Lower leg skin (tissue), 4 donors: Measurements from ENCODE around the gene P3R3URF. TPM values are rescaled to one million over a fixed set of nuclear protein-coding genes. Genes with fewer than 3 reads are reported as not detected.

Experiments
- DNase-seq, 2 donors: peaks; one replicate each; pipeline ENCODE4 v3.0.0-alpha.2; 2019; ENCODE audit warnings: low spot score in 2 of 2
- H3K4me3 ChIP-seq: fragments of 200-600 bp; sonication (generic); 2 replicates; pipeline ENCODE4 v1.5.1; 2017; ENCODE audit warnings: mild to moderate bottlenecking, low read depth; ENCODE audit not compliant: poor library complexity, severe bottlenecking
- POLR2A ChIP-seq, 2 donors: fragments of 450-650 bp; IDR thresholded peaks; one replicate each; pipeline ENCODE4 v1.6.1; 2016 to 2017; ENCODE audit warnings: antibody characterized with exemption in 2 of 2, mild to moderate bottlenecking in 1 of 2, moderate library complexity in 1 of 2
- WGBS, 2 donors: methylation state at CpG; one replicate each; pipeline ENCODE4 v1.1.5; 2018; 5-methylcytosine and 5-hydroxymethylcytosine counted together
- intact Hi-C: fragments of 100-400 bp; cut with DNase I; formaldehyde crosslinking; loops from one replicate; pipeline ENCODE4 v1.15.0; 2023; ENCODE audit warnings: low total_unique reads
- total RNA-seq, 4 donors: library from RNA; depleted of rRNA; stranded (reverse); fragments of >200 nt; gene quantifications; one replicate each; pipeline ENCODE4 v1.1.0, GENCODE V29; 2016
- TF ChIP-seq, protein P1 (sequence below), 3 donors: fragments of 450-650 bp; IDR thresholded peaks; one replicate each; pipeline ENCODE4 v1.5.1; 2016; ENCODE audit warnings: antibody characterized with exemption in 3 of 3, mild to moderate bottlenecking in 3 of 3, moderate library complexity in 2 of 3

Gene P3R3URF
- total RNA-seq, 4 donors from 2014 or later, result not detected

DNA sequence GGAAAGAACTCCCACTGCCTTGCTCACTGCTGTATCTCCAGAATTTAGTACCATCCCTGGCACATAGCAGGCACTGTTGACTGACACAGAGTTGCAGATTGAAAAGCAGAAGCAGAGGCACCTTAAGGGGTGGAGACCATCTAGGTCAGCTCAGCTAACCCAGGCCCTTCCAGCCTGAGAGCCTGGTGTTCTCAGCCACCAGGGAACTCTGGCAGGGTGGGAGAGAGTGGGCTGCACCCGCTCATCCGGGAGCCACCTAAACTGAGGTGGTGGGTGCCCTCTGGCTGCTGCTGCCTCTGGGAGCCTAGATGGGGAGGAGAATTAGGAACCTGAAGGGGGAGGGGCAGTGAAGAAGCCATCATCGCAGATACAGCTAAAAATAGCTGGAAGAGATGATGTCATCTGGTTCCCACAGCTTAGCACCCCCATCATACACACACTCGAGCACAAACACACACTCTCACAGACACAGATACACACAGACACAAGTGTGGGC lies 2.9 kb downstream of the P3R3URF start:
- no peak overlapping the region for H3K4me3 ChIP-seq
- TF ChIP-seq, protein P1, sequence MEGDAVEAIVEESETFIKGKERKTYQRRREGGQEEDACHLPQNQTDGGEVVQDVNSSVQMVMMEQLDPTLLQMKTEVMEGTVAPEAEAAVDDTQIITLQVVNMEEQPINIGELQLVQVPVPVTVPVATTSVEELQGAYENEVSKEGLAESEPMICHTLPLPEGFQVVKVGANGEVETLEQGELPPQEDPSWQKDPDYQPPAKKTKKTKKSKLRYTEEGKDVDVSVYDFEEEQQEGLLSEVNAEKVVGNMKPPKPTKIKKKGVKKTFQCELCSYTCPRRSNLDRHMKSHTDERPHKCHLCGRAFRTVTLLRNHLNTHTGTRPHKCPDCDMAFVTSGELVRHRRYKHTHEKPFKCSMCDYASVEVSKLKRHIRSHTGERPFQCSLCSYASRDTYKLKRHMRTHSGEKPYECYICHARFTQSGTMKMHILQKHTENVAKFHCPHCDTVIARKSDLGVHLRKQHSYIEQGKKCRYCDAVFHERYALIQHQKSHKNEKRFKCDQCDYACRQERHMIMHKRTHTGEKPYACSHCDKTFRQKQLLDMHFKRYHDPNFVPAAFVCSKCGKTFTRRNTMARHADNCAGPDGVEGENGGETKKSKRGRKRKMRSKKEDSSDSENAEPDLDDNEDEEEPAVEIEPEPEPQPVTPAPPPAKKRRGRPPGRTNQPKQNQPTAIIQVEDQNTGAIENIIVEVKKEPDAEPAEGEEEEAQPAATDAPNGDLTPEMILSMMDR (IDR thresholded peaks at IDR 0.05), result no peak
- no peak for TF ChIP-seq POLR2A (IDR thresholded peaks at IDR 0.05)
- 43% methylated on average over 4 of the region's 4 CpGs for WGBS, 2 donors
- no peak for DNase-seq
- intact Hi-C loops, result no loop called here

GRCh38 chr1:46172321-46172720 lies 4.0 kb downstream of the P3R3URF start:
- no peak for DNase-seq
- intact Hi-C loops, result no loop called here
- TF ChIP-seq, protein P1 (IDR thresholded peaks at IDR 0.05), result no peak
- no peak for TF ChIP-seq POLR2A (IDR thresholded peaks at IDR 0.05)
- 65 to 75% methylated on average over 4 of the region's 4 CpGs for WGBS, 2 donors
- H3K4me3 ChIP-seq, result no peak overlapping the region

GRCh38 chr1:46171871-46172270 lies 4.4 kb downstream of the P3R3URF start:
- WGBS, 2 donors, result 30 to 36% methylated on average over 6 of the region's 6 CpGs
- intact Hi-C loops, result no loop called here
- TF ChIP-seq, protein P1 (IDR thresholded peaks at IDR 0.05), result no peak
- TF ChIP-seq POLR2A (IDR thresholded peaks at IDR 0.05), result no peak
- no peak for DNase-seq
- no peak overlapping the region for H3K4me3 ChIP-seq

DNA sequence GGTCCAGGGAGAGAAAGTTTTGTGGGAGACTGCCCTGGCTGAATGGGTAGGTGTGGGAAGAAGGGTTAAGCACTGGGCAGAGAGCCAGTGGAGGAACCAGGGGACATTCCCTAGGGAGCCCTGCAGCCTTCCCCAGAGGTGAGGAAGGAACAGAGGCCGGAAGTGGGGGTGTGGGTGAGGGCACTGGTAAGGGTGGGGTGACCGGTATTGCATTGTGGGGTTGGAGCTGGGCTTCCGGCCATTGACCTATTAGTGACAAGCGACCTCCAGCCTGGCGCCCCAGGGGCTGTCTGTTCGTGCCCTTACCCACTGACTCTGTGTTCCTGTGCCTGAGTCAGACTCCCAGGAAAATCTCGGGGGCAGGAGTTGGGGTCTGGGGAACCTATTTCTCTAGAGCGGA lies 4.9 kb downstream of the P3R3URF start:
- intact Hi-C loops, result no loop called here
- no peak overlapping the region for H3K4me3 ChIP-seq
- WGBS, 2 donors, result 57 to 67% methylated on average over 8 of the region's 8 CpGs
- no peak for DNase-seq
- no peak for TF ChIP-seq POLR2A (IDR thresholded peaks at IDR 0.05)
- TF ChIP-seq, protein P1 (IDR thresholded peaks at IDR 0.05), result no peak

GRCh38 chr1:46169811-46170454 lies 6.4 kb downstream of the P3R3URF start:
- H3K4me3 ChIP-seq, result no peak overlapping the region
- 95 to 98% methylated on average over 3 of the region's 3 CpGs for WGBS, 2 donors
- DNase-seq, result no peak
- TF ChIP-seq, protein P1 (IDR thresholded peaks at IDR 0.05), result no peak
- no peak for TF ChIP-seq POLR2A (IDR thresholded peaks at IDR 0.05)
- intact Hi-C loops, result no loop called here

GRCh38 chr1:46168477-46168876 lies 7.8 kb downstream of the P3R3URF start:
- no peak for TF ChIP-seq POLR2A (IDR thresholded peaks at IDR 0.05)
- TF ChIP-seq, protein P1 (IDR thresholded peaks at IDR 0.05), result no peak
- H3K4me3 ChIP-seq, result no peak overlapping the region
- no peak for DNase-seq
- WGBS, 2 donors, result 64 to 75% methylated on average over 1 of the region's 1 CpG
- intact Hi-C loops, result no loop called here
